Thyroid gland (tissue), 4 donors: ENCODE data around the gene ALDH7A1.

Experiments used
- POLR2A ChIP-seq, 2 donors: fragments of 450-650 bp; IDR thresholded peaks; one replicate each; pipeline ENCODE4 v1.6.1; 2017; ENCODE audit warnings: antibody characterized with exemption in 2 of 2, mild to moderate bottlenecking in 2 of 2, moderate library complexity in 1 of 2
- TF ChIP-seq, protein P1 (sequence below), 6 experiments: fragments of 200-600 bp in 3 of 6; fragments of 450-650 bp in 3 of 6; sonication (generic) in 3 of 6; IDR thresholded peaks; one replicate each; pipeline ENCODE4 v1.5.1; 2016 to 2019; ENCODE audit warnings: antibody characterized with exemption in 6 of 6, mild to moderate bottlenecking in 2 of 6, inconsistent platforms in 1 of 6, moderate library complexity in 1 of 6

DNA sequence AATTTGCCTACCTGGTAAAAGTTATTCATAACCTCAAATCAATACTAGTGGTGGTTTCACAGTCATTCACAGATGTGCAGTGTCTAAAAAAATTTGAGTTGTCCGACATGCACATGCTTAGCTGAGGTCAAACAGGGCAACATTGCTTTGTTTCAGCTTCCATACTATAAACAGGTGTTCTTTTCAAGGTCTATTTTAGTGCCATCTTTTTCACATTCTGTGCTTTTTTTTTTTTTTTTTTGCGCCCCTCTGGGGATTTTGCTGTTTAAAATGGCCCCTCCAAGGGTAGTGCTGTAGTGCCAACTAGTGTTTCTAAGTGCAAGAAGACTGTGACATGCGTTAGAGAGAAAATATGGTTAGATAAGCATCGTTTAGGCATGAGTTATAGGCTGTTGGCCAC is 20.3 kb upstream of the ALDH7A1 start:
- TF ChIP-seq, protein P1, sequence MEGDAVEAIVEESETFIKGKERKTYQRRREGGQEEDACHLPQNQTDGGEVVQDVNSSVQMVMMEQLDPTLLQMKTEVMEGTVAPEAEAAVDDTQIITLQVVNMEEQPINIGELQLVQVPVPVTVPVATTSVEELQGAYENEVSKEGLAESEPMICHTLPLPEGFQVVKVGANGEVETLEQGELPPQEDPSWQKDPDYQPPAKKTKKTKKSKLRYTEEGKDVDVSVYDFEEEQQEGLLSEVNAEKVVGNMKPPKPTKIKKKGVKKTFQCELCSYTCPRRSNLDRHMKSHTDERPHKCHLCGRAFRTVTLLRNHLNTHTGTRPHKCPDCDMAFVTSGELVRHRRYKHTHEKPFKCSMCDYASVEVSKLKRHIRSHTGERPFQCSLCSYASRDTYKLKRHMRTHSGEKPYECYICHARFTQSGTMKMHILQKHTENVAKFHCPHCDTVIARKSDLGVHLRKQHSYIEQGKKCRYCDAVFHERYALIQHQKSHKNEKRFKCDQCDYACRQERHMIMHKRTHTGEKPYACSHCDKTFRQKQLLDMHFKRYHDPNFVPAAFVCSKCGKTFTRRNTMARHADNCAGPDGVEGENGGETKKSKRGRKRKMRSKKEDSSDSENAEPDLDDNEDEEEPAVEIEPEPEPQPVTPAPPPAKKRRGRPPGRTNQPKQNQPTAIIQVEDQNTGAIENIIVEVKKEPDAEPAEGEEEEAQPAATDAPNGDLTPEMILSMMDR (IDR thresholded peaks at IDR 0.05) = no peak
- TF ChIP-seq POLR2A (IDR thresholded peaks at IDR 0.05) = no peak
